ENCODE data around the gene S100G. TPM values are rescaled to one million over a fixed set of nuclear protein-coding genes. Genes with fewer than 3 reads are reported as not detected.

S100G gene
- total RNA-seq, 2 donors from 2014 or later = not detected

GRCh38 chrX:16639966-16640365, 10.0 kb upstream of the S100G start:
- Histone ChIP-seq H3K27ac (no peak overlapping the region), H3K36me3 (no peaks in the 10 kb centered on the region), H3K4me1 (no peaks in the 10 kb centered on the region), H3K4me3 (no peak overlapping the region), H3K27me3 (no peaks in the 10 kb centered on the region), H3K9me3 (peaks cover 0 to 5% of the 10 kb centered on the region in 2 donors)
- no peak for DNase-seq (ENCODE audit: low spot score)
- TF ChIP-seq CTCF (IDR thresholded peaks at IDR 0.05) = no peak

- Histone ChIP-seq H3K36me3 (no peaks in the 10 kb centered on the region), H3K9me3 (peaks cover 0 to 2% of the 10 kb centered on the region in 2 donors), H3K4me1 (no peaks in the 10 kb centered on the region), H3K27me3 (no peaks in the 10 kb centered on the region), H3K4me3 (no peak overlapping the region), H3K27ac (no peak overlapping the region)
- DNase-seq (ENCODE audit: low spot score) = no peak
- TF ChIP-seq CTCF (IDR thresholded peaks at IDR 0.05) = no peak
Observed at GRCh38 chrX:16640823-16641222, 9.1 kb upstream of the S100G start.

- no peaks in the 10 kb centered on the region for H3K36me3 ChIP-seq
- TF ChIP-seq CTCF (IDR thresholded peaks at IDR 0.05) = no peak
- no peak overlapping the region for H3K4me3 ChIP-seq
- no peak overlapping the region for H3K27ac ChIP-seq
- no peaks in the 10 kb centered on the region for H3K9me3 ChIP-seq
- DNase-seq (ENCODE audit: low spot score) = no peak
- H3K4me1 ChIP-seq = no peaks in the 10 kb centered on the region
- H3K27me3 ChIP-seq = no peaks in the 10 kb centered on the region
Observed at GRCh38 chrX:16643176-16643575, 6.8 kb upstream of the S100G start.

GRCh38 chrX:16646366-16647138, 3.4 kb upstream of the S100G start:
- no peak for DNase-seq (ENCODE audit: low spot score)
- H3K4me3 ChIP-seq = no peak overlapping the region
- TF ChIP-seq CTCF (IDR thresholded peaks at IDR 0.05) = no peak

GRCh38 chrX:16651391-16652024, 1.6 kb downstream of the S100G start:
- no peak for DNase-seq (ENCODE audit: low spot score)

More at GRCh38 chrX:16646366-16647138, 3.4 kb upstream of the S100G start:
- no peaks in the 10 kb centered on the region for H3K4me1 ChIP-seq
- H3K36me3 ChIP-seq = no peaks in the 10 kb centered on the region
- no peaks in the 10 kb centered on the region for H3K9me3 ChIP-seq
- no peaks in the 10 kb centered on the region for H3K27me3 ChIP-seq
- H3K27ac ChIP-seq = no peak overlapping the region

More at GRCh38 chrX:16651391-16652024, 1.6 kb downstream of the S100G start:
- Histone ChIP-seq H3K27me3 (no peaks in the 10 kb centered on the region), H3K9me3 (no peaks in the 10 kb centered on the region), H3K27ac (no peak overlapping the region), H3K4me3 (no peak overlapping the region), H3K4me1 (no peaks in the 10 kb centered on the region), H3K36me3 (no peaks in the 10 kb centered on the region)
- TF ChIP-seq CTCF (IDR thresholded peaks at IDR 0.05) = no peak
